SK-N-MC (cell line): ENCODE measurements around the gene FMN2.

Source experiments
- DNase-seq: peaks from one replicate; pipeline ENCODE4 v3.0.0-alpha.2; 2011; ENCODE audit warnings: low read depth, low spot score
- H3K27ac ChIP-seq: fragments of 200-600 bp; sonication (generic); 2 replicates; pipeline ENCODE4 v1.5.1; 2016; ENCODE audit warnings: mixed run types
- H3K36me3 ChIP-seq: fragments of 200-600 bp; sonication (generic); 2 replicates; pipeline ENCODE4 v1.6.1; 2017; ENCODE audit warnings: antibody characterized with exemption, low read length, mixed read lengths; ENCODE audit not compliant: insufficient read depth
- H3K4me3 ChIP-seq: fragments of 200-600 bp; sonication (generic); 2 replicates; pipeline ENCODE4 v1.5.1; 2016
- H3K9ac ChIP-seq: fragments of 200-600 bp; sonication (generic); 2 replicates; pipeline ENCODE4 v1.8.0; 2017; ENCODE audit warnings: mixed run types, mixed read lengths; ENCODE audit not compliant: insufficient read length
- H3K9me3 ChIP-seq: fragments of 200-600 bp; sonication (generic); 2 replicates; pipeline ENCODE4 v1.6.1; 2017; ENCODE audit warnings: low read depth, mild to moderate bottlenecking, antibody characterized with exemption, low read length, moderate library complexity, mixed read lengths
- EZH2 ChIP-seq: fragments of 200-600 bp; sonication (generic); IDR thresholded peaks from one replicate; pipeline ENCODE4 v1.6.1; 2017; ENCODE audit warnings: antibody characterized with exemption
- FOXP2 ChIP-seq: optimal IDR thresholded peaks from 2 replicates; pipeline ENCODE3; 2011; ENCODE audit warnings: mild to moderate bottlenecking, moderate library complexity; ENCODE audit not compliant: insufficient read depth; ENCODE audit errors: extremely low read length, control extremely low read depth
- POLR2AphosphoS5 ChIP-seq: IDR thresholded peaks from 2 replicates; pipeline ENCODE4 v1.6.1; 2012; ENCODE audit warnings: mild to moderate bottlenecking, low read depth, low read length, borderline replicate concordance

The FMN2 gene

DNA sequence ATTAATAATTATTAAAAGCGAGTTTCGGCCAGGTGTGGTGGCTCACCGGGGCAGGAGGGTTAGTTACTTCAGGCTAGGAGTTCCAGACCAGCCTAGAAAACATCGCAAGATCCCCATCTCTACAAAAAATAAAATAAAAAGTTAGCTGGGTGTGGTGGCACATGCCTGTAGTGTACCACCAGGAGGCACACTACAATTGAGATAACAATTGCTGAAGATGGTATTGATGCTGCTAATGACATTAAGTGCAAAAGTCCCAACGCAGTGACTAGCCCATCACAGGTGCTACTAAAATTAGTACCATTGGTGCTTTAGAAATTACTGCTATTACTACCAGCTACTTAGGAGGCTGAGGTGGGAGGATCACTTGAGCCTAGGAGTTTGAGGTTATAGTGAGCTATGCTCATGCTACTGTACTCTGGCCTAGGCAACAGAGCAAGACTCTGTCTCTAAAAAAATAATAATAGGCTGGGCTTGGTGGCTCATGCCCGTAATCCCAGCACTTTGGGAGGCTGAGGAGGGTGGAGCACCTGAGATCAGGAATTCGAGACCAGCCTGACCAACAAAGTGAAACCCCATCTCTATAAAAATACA is 363.6 kb downstream of the FMN2 start:
- Histone ChIP-seq H3K9me3 (no peaks in the 10 kb centered on the region), H3K27ac (no peak overlapping the region), H3K4me3 (no peak overlapping the region), H3K9ac (no peak overlapping the region), H3K36me3 (no peaks in the 10 kb centered on the region)
- TF ChIP-seq POLR2AphosphoS5 (no peak), EZH2 (no peak), FOXP2 (no peak)
- DNase-seq = no peak

DNA sequence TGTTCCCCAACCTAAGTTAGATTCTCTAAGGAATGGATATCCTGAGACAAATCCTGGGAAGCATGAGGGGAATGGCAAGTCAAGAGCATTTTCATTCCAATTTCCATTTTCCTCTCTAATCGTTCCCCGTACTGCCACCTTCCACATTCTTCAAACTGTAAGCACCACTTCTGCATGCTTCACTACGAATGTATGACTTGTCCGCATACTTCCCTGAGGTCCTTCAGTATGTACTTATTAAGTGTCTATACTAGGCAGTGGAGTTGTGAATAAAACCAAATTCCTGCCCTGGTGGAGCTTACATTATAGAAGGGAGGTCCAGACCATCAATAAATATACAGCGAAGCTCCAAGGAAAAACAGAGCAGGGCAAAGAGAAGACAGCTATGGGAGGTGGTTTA is 365.5 kb downstream of the FMN2 start:
- TF ChIP-seq FOXP2 = no peak
- Histone ChIP-seq H3K36me3 (no peaks in the 10 kb centered on the region), H3K9ac (no peak overlapping the region), H3K9me3 (no peaks in the 10 kb centered on the region), H3K4me3 (no peak overlapping the region), H3K27ac (no peak overlapping the region)
- DNase-seq = no peak

DNA sequence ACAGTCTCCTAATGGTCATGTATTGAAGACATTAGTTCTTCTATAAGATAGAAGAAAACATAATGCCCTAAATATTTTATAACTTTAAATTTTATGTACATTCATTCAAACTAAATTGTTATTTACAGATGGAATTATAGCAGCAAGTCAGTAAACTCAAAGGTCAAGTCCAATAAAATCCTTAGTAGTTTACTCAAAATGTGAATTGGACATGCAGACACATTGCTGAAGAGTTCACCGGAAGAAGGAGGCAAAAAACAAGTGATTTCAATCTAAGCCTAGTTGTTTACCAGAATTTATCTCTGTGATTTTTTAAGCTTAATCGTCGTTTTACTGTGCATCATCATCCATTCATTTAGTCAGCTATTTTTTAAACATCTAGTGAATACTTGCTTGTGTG is 370.6 kb downstream of the FMN2 start:
- no peaks in the 10 kb centered on the region for H3K36me3 ChIP-seq
- no peak for TF ChIP-seq FOXP2
- TF ChIP-seq POLR2AphosphoS5 = no peak
- no peak for TF ChIP-seq EZH2
- no peak overlapping the region for H3K4me3 ChIP-seq
- no peaks in the 10 kb centered on the region for H3K9me3 ChIP-seq
- no peak overlapping the region for H3K9ac ChIP-seq
- DNase-seq = no peak
- H3K27ac ChIP-seq = no peak overlapping the region

DNA sequence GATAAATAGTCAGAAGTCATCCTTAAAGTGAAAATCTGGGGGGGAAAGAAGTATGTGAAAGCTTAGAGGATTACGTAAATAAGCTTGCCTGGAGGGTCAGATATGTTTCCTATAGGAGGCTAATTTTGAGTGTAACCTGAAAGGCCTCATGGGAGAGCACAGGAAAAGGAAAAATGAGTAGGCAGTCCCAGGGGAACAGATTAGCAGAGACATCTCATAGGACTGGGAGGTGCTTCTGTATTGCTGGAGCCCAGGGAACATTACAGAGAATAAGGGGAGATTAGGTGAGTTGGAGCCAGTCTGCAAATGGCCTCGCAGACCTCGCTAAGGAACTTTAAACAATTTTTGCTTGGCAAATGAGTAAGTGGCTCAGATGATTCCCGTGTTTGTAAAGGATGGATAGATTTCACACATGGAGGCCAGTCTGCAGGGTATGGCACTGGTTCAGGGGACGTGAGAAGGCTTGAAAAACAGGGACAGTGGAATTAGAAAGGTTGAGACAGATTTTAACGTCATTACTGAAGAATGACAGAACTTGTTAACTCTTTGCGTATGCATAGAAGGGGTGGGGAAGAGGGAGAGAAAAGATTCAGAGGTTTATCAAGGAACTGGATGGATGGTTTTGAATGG is 371.2 kb downstream of the FMN2 start:
- H3K9me3 ChIP-seq = no peaks in the 10 kb centered on the region
- no peak overlapping the region for H3K27ac ChIP-seq
- H3K4me3 ChIP-seq = no peak overlapping the region
- no peak overlapping the region for H3K9ac ChIP-seq
- TF ChIP-seq POLR2AphosphoS5 = no peak
- TF ChIP-seq FOXP2 = no peak
- no peak for TF ChIP-seq EZH2
- DNase-seq = no peak
- no peaks in the 10 kb centered on the region for H3K36me3 ChIP-seq

DNA sequence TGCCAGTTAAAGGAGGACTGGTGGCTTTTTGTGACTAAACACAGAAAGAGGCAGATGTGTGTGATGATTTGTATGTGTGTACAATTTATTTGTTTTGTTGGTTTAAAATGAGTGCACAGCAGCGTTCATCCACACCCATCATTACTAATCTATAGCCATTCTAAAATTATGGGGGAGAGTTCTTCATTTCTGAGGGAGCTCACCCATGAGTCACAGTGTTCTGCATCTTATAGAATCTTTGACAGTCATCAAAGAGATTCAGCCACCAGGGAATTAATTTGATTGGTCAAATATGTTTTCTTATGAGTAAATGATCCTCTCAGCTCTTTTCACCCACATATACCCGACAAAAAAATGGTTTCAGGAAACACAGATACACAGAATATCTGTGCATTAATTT is 372.4 kb downstream of the FMN2 start:
- DNase-seq = no peak
- Histone ChIP-seq H3K36me3 (no peaks in the 10 kb centered on the region), H3K9ac (no peak overlapping the region), H3K4me3 (no peak overlapping the region), H3K27ac (no peak overlapping the region), H3K9me3 (no peaks in the 10 kb centered on the region)
- TF ChIP-seq FOXP2 = no peak
- TF ChIP-seq POLR2AphosphoS5 = no peak
- TF ChIP-seq EZH2 = no peak

DNA sequence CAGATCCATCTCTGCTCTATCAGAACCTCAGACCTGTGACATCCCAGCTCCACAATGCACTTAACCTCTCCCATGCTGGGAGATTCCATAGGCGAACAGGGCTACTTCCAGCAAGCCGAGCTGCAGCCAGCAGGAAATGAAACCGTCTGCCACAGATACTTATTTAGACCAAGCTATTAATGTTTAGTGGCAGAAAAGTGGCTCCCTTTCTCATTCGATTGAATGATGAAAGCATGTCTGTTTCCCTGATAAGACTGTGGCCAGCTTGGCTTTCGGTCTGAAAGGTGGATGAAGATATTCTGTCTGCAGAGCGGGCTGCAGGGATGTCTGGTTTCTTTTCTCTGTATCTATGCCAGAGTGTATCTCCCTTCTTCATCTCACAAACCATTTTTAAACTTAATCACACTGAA is 373.9 kb downstream of the FMN2 start:
- H3K9me3 ChIP-seq = no peaks in the 10 kb centered on the region
- DNase-seq = no peak
- no peak overlapping the region for H3K27ac ChIP-seq
- no peak overlapping the region for H3K9ac ChIP-seq
- TF ChIP-seq EZH2 (no peak), FOXP2 (no peak), POLR2AphosphoS5 (no peak)
- no peak overlapping the region for H3K4me3 ChIP-seq
- H3K36me3 ChIP-seq = no peaks in the 10 kb centered on the region

DNA sequence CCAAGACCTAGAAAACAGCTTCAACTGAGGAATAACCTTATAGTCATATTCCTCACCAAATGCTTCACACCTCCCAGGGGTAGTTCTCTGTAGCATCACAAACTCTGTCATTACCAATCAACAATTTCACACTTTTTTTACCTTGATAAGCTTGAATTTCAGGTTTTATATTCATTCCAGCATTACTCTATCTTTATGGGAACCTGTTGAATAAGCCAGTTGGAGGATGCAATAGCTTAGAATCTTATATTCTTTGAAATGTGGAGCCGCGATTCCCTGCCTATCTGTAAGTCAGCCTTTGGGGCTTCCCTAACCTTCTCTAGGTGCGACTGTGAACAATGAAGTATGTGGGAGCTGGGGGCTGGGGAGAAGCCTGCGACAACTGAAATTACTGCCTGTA is 374.8 kb downstream of the FMN2 start:
- Histone ChIP-seq H3K9me3 (no peaks in the 10 kb centered on the region), H3K9ac (no peak overlapping the region), H3K27ac (no peak overlapping the region), H3K4me3 (no peak overlapping the region), H3K36me3 (no peaks in the 10 kb centered on the region)
- TF ChIP-seq EZH2 (no peak), FOXP2 (no peak), POLR2AphosphoS5 (no peak)
- DNase-seq = no peak

DNA sequence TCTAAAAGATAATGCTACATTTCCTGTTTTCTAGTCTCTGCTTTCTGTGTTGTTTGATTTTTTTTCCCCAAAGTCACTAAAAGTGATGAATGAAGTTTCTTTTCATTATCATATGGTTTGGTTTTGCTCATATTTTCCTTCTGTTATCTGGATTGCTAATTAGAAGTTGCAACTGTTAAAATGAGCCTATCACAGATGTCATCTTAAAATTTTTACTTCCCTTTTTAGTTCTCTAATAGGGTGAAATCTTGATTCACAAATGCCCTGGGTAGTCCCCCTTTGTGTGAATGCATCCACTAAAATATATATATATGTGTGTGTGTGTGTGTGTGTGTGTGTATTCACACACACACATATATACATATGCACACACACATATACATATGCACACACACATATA is 376.2 kb downstream of the FMN2 start:
- DNase-seq = no peak
- Histone ChIP-seq H3K4me3 (no peak overlapping the region), H3K9ac (no peak overlapping the region), H3K9me3 (no peaks in the 10 kb centered on the region), H3K36me3 (no peaks in the 10 kb centered on the region), H3K27ac (no peak overlapping the region)
- TF ChIP-seq EZH2 (no peak), FOXP2 (no peak), POLR2AphosphoS5 (no peak)

DNA sequence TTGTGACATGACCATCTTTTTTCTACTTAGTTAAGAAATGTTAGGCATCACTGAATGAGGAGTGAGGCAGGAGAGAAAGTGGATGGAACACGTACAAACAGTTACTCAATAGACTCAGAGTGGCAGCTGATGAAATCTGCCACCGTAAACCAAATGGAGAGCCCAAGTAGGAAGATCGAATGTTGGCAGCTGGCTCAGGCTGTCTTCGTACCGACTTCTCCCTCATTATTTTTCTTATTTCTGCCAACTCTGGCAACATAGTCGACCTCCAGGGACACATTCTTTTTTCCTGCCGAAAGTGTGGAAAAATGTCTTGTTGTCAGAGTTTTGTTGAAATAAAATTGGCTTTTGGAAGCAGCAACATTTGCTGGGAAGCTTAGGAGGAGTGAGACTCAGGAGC is 377.0 kb downstream of the FMN2 start:
- Histone ChIP-seq H3K9ac (no peak overlapping the region), H3K36me3 (no peaks in the 10 kb centered on the region), H3K27ac (no peak overlapping the region), H3K9me3 (no peaks in the 10 kb centered on the region), H3K4me3 (no peak overlapping the region)
- TF ChIP-seq FOXP2 = no peak
- no peak for TF ChIP-seq POLR2AphosphoS5
- TF ChIP-seq EZH2 = no peak
- no peak for DNase-seq
